Endothelial cell of umbilical vein (primary cell): ENCODE measurements around the gene DSC1. TPM values are rescaled to one million over a fixed set of nuclear protein-coding genes. Genes with fewer than 3 reads are reported as not detected.

Experiments used
- BruUV-seq: library from RNA; stranded (reverse); fragments of 400-500 nt; replicated peaks from 2 replicates; lab custom pipeline; 2021; lab: Mats Ljungman, UMichigan
- CTCF ChIA-PET: fragments of 300-600, 350-600 bp; sonication (Branson Sonifier 250); formaldehyde crosslinking; loops from one replicate; lab custom pipeline; 2021; ENCODE audit warnings: antibody characterized with exemption, inconsistent platforms; lab: Charles Lee
- POLR2A ChIA-PET: fragments of 300-600, 350-600 bp; sonication (Branson Sonifier 250); formaldehyde crosslinking; loops from one replicate; lab custom pipeline; 2021; ENCODE audit warnings: antibody characterized with exemption, inconsistent platforms; lab: Charles Lee
- DNase-seq: peaks from one replicate; pipeline ENCODE4 v3.0.0-alpha.2; 2011; ENCODE audit warnings: low read depth, low spot score
- FAIRE-seq: peaks from 2 replicates; lab custom pipeline; 2011; peaks lifted over from hg19 to GRCh38; lab: Jason Lieb, UNC
- H2AFZ ChIP-seq: 2 replicates; pipeline ENCODE4 v1.6.0; 2012; ENCODE audit warnings: low read depth, low read length, control low read depth, inconsistent platforms
- H3K27ac ChIP-seq: 2 replicates; pipeline ENCODE4 v1.5.1; 2011; ENCODE audit warnings: low read depth, mild to moderate bottlenecking, control low read depth, low read length, moderate library complexity; ENCODE audit not compliant: insufficient read depth
- H3K27me3 ChIP-seq, 2 experiments: 2 replicates each; pipeline versions ENCODE4 v1.6.0 to v1.6.1; 2011; ENCODE audit warnings: low read length in 2 of 2, mixed read lengths in 1 of 2; ENCODE audit not compliant: control insufficient read depth in 2 of 2, insufficient read depth in 2 of 2
- H3K36me3 ChIP-seq, 2 experiments: 2 replicates in 1 of 2; 3 replicates in 1 of 2; pipeline ENCODE4 v1.5.1; 2011; ENCODE audit warnings: low read length in 2 of 2, mild to moderate bottlenecking in 1 of 2, moderate library complexity in 1 of 2; ENCODE audit not compliant: control insufficient read depth in 2 of 2, insufficient read depth in 2 of 2; ENCODE audit errors: extremely low read depth in 1 of 2
- H3K4me1 ChIP-seq: 3 replicates; pipeline ENCODE4 v1.5.1; 2011; ENCODE audit warnings: mild to moderate bottlenecking, low read length; ENCODE audit not compliant: control insufficient read depth, insufficient read depth; ENCODE audit errors: extremely low read depth
- H3K4me2 ChIP-seq: 2 replicates; pipeline ENCODE4 v1.6.1; 2011; ENCODE audit warnings: low read length, control low read depth, mixed read lengths; ENCODE audit not compliant: insufficient read depth
- H3K4me3 ChIP-seq, 3 experiments: fragments of 200-600 bp in 1 of 3; sonication (generic), shearing (Covaris generic) in 1 of 3; replicated peaks in 1 of 3; 2 replicates each; pipeline ENCODE4 v1.5.1; 2011 to 2016; ENCODE audit warnings: control low read depth in 3 of 3, low read length in 3 of 3, mild to moderate bottlenecking in 2 of 3, inconsistent platforms in 1 of 3, low read depth in 1 of 3, moderate library complexity in 1 of 3; ENCODE audit not compliant: insufficient read depth in 1 of 3
- H3K79me2 ChIP-seq: 2 replicates; pipeline ENCODE4 v1.6.0; 2012; ENCODE audit warnings: low read length, inconsistent platforms; ENCODE audit not compliant: control insufficient read depth, insufficient read depth
- H3K9ac ChIP-seq: replicated peaks from 2 replicates; pipeline ENCODE3; 2011; ENCODE audit warnings: low read length, control low read depth; ENCODE audit not compliant: insufficient read depth; ENCODE audit errors: extremely low read depth
- H3K9me1 ChIP-seq: replicated peaks from 3 replicates; pipeline ENCODE4 v1.6.0; 2011; ENCODE audit warnings: mild to moderate bottlenecking, low read length; ENCODE audit not compliant: control insufficient read depth, insufficient read depth; ENCODE audit errors: extremely low read depth
- H3K9me3 ChIP-seq: replicated peaks from 2 replicates; pipeline ENCODE4 v1.5.1; 2012; ENCODE audit warnings: low read length, inconsistent platforms; ENCODE audit not compliant: control insufficient read depth, insufficient read depth
- H4K20me1 ChIP-seq: replicated peaks from 2 replicates; pipeline ENCODE3; 2011; ENCODE audit warnings: mild to moderate bottlenecking, low read length; ENCODE audit not compliant: control insufficient read depth, insufficient read depth; ENCODE audit errors: extremely low read depth
- CTCF ChIP-seq, 2 donors: IDR thresholded peaks; 1 replicate in 1 of 2; 2 replicates in 1 of 2; pipeline ENCODE4 v1.5.1; 2011; ENCODE audit warnings: low read length in 2 of 2, mild to moderate bottlenecking in 2 of 2, moderate library complexity in 2 of 2, control low read depth in 1 of 2, inconsistent platforms in 1 of 2, low read depth in 1 of 2; ENCODE audit not compliant: insufficient read depth in 1 of 2; ENCODE audit errors: extremely low read depth in 1 of 2
- EZH2 ChIP-seq: IDR thresholded peaks from 2 replicates; pipeline ENCODE4 v1.6.1; 2012; ENCODE audit warnings: borderline replicate concordance, low read depth, mild to moderate bottlenecking, moderate library complexity, low read length, inconsistent platforms; ENCODE audit not compliant: severe bottlenecking
- FOS ChIP-seq: IDR thresholded peaks from 2 replicates; pipeline ENCODE4 v1.6.1; 2011; ENCODE audit warnings: mild to moderate bottlenecking, low read length, moderate library complexity, borderline replicate concordance; ENCODE audit not compliant: insufficient read depth
- GATA2 ChIP-seq: IDR thresholded peaks from 2 replicates; pipeline ENCODE4 v1.7.0; 2011; ENCODE audit warnings: low read depth, mild to moderate bottlenecking, moderate library complexity, mixed read lengths, low read length; ENCODE audit not compliant: insufficient read length, insufficient read depth
- JUN ChIP-seq: IDR thresholded peaks from 2 replicates; pipeline ENCODE4 v1.6.1; 2011; ENCODE audit warnings: borderline replicate concordance, low read depth; ENCODE audit not compliant: insufficient read length, insufficient read depth
- MAX ChIP-seq: IDR thresholded peaks from 2 replicates; pipeline ENCODE4 v1.6.1; 2011; ENCODE audit not compliant: insufficient read depth, insufficient read length
- MYC ChIP-seq: IDR thresholded peaks from one replicate; pipeline ENCODE4 v1.6.1; 2011; ENCODE audit warnings: mild to moderate bottlenecking, low read depth, low read length
- POLR2A ChIP-seq: IDR thresholded peaks from 2 replicates; pipeline ENCODE4 v1.6.1; 2012; ENCODE audit warnings: low read depth, mild to moderate bottlenecking, control low read depth, low read length
- POLR2AphosphoS5 ChIP-seq: IDR thresholded peaks from 2 replicates; pipeline ENCODE4 v1.6.1; 2012; ENCODE audit warnings: low read depth, mild to moderate bottlenecking, control low read depth, low read length, moderate library complexity; ENCODE audit not compliant: insufficient read depth
- dilution Hi-C: fragments of 300-500 bp; cut with MboI; formaldehyde crosslinking; loops from one replicate; pipeline ENCODE4 v1.15.0; 2019; ENCODE audit warnings: low sequenced_read_pairs; ENCODE audit not compliant: extremely low pct_ligation_motif_present
- intact Hi-C: fragments of 100-400 bp; cut with micrococcal nuclease; formaldehyde crosslinking; loops from one replicate; pipeline ENCODE4 v1.10.0; 2022
- polyA plus RNA-seq, 4 experiments: library from polyadenylated mRNA; depleted of rRNA in 3 of 4; stranded (reverse) in 3 of 4; unstranded in 1 of 4; fragments of >200 nt; gene quantifications; 2 replicates each; pipeline versions ENCODE4 v1.2.1 to v1.2.3, GENCODE V29; 2011 to 2012; ENCODE audit warnings: missing spikeins in 1 of 4
- total RNA-seq: library from RNA; stranded (reverse); gene quantifications from 2 replicates; pipeline ENCODE4 v1.2.3, GENCODE V29; 2021

Gene DSC1
- total and polyA plus RNA-seq, 2 donors (not counting 3 experiments of a cell fraction or from before 2014, with no cell fraction given): not detected

- Histone ChIP-seq H3K9ac (no peak overlapping the region), H3K36me3 (no peaks in the 10 kb centered on the region), H3K4me2 (no peak overlapping the region), H3K4me3 (no peak overlapping the region), H3K9me1 (no peaks in the 10 kb centered on the region), H4K20me1 (no peaks in the 10 kb centered on the region), H3K79me2 (no peaks in the 10 kb centered on the region), H3K9me3 (no peaks in the 10 kb centered on the region), H3K27ac (no peak overlapping the region), H3K27me3 (no peaks in the 10 kb centered on the region), H2AFZ (no peak overlapping the region), H3K4me1 (no peaks in the 10 kb centered on the region)
- DNase-seq (no peak), FAIRE-seq (no peak)
- ChIA-PET POLR2A (no interaction called here), CTCF (no interaction called here)
- dilution Hi-C loops (no loop called here), intact Hi-C loops (no loop called here)
- no TSS peak for BruUV-seq
- TF ChIP-seq MYC: no peak
Measured at GRCh38 chr18:31197676-31198075, 35.0 kb upstream of the DSC1 start.

DNA sequence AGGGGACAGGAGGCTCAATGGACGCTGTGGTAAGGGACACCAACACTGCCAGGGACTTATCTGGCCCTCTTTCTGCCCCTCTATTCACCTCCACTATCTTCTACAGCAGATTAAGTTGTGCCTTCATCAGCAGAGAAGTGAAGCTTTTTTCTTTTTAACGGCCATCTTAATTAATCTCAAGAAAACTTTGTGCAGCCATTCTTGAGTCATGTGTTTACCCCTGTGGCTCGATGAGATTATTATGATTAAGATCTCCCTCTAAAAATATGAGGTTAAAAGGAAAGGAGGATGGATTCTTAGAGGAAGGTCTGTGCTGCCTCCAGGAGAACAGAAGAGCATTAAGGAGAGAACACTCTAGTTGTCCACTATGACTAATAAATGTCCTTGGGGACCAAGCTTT, 32.4 kb upstream of the DSC1 start:
- Histone ChIP-seq H3K9me1 (no peaks in the 10 kb centered on the region), H3K79me2 (no peaks in the 10 kb centered on the region), H2AFZ (no peak overlapping the region), H3K9ac (no peak overlapping the region), H3K4me3 (no peak overlapping the region), H3K27ac (no peak overlapping the region), H3K4me1 (no peaks in the 10 kb centered on the region), H3K4me2 (no peak overlapping the region), H3K27me3 (no peaks in the 10 kb centered on the region), H3K9me3 (no peaks in the 10 kb centered on the region), H3K36me3 (no peaks in the 10 kb centered on the region), H4K20me1 (no peaks in the 10 kb centered on the region)
- intact Hi-C loops (no loop called here), dilution Hi-C loops (no loop called here)
- TF ChIP-seq MAX: no peak
- TF ChIP-seq CTCF (IDR thresholded peaks at IDR 0.05; ENCODE audit: extremely low read depth in 1 of 2, insufficient read depth in 1 of 2, low read depth in 1 of 2, low read length in 2 of 2): no peak
- no peak for TF ChIP-seq MYC
- no peak for TF ChIP-seq POLR2AphosphoS5
- no peak for TF ChIP-seq FOS
- no peak for TF ChIP-seq EZH2
- TF ChIP-seq POLR2A: no peak
- TF ChIP-seq GATA2: no peak
- no peak for TF ChIP-seq JUN
- ChIA-PET POLR2A (no interaction called here), CTCF (no interaction called here)
- no peak for FAIRE-seq
- BruUV-seq: no TSS peak
- no peak for DNase-seq
